HG02943 (cell line): ENCODE results near the gene DCHS1.

Experiments used
- ATAC-seq: cut with Tn5 transposase; IDR thresholded peaks from one replicate; pipeline ENCODE4 v1.9.1; 2021; ENCODE audit warnings: mild to moderate bottlenecking, low read depth, moderate library complexity; ENCODE audit not compliant: unreplicated experiment

Gene DCHS1

GRCh38 chr11:6674219-6674597 lies 18.6 kb upstream of the DCHS1 start:
- ATAC-seq: no peak

GRCh38 chr11:6673523-6674218 lies 18.1 kb upstream of the DCHS1 start:
- ATAC-seq: no peak

- ATAC-seq: no peak
These were observed 16.4 kb upstream of the DCHS1 start for GRCh38 chr11:6671991-6672390.

GRCh38 chr11:6670202-6670830 lies 14.7 kb upstream of the DCHS1 start:
- no peak for ATAC-seq

GRCh38 chr11:6667733-6668374 lies 12.2 kb upstream of the DCHS1 start:
- ATAC-seq: no peak

GRCh38 chr11:6666302-6667183 lies 10.9 kb upstream of the DCHS1 start:
- no peak for ATAC-seq

GRCh38 chr11:6664551-6664950 lies 8.9 kb upstream of the DCHS1 start:
- ATAC-seq: no peak

GRCh38 chr11:6663794-6664469 lies 8.3 kb upstream of the DCHS1 start:
- no peak for ATAC-seq

GRCh38 chr11:6660712-6661111 lies 5.1 kb upstream of the DCHS1 start:
- ATAC-seq: no peak

GRCh38 chr11:6658647-6659046 lies 3.0 kb upstream of the DCHS1 start:
- ATAC-seq: no peak

GRCh38 chr11:6657346-6657745 lies 1.7 kb upstream of the DCHS1 start:
- no peak for ATAC-seq

GRCh38 chr11:6656936-6657335 lies 1.3 kb upstream of the DCHS1 start:
- no peak for ATAC-seq

- ATAC-seq: no peak
These were observed 941 bp upstream of the DCHS1 start for GRCh38 chr11:6656584-6656915.

GRCh38 chr11:6655020-6655789 lies 404 bp downstream of the DCHS1 start:
- no peak for ATAC-seq

- no peak for ATAC-seq
These were observed 1.2 kb downstream of the DCHS1 start for GRCh38 chr11:6654281-6655019.

GRCh38 chr11:6653656-6654055 lies 2.0 kb downstream of the DCHS1 start:
- ATAC-seq: no peak

GRCh38 chr11:6653097-6653496 lies 2.5 kb downstream of the DCHS1 start:
- no peak for ATAC-seq

GRCh38 chr11:6652182-6652581 lies 3.4 kb downstream of the DCHS1 start:
- ATAC-seq: no peak

GRCh38 chr11:6650980-6651379 lies 4.6 kb downstream of the DCHS1 start:
- no peak for ATAC-seq
